ENCODE results near the gene SH3BP4.

Gene SH3BP4

GRCh38 chr2:234985608-234986245, 33.9 kb downstream of the SH3BP4 start:
- DNase-seq (ENCODE audit: low read depth): no peak

- DNase-seq (ENCODE audit: low read depth): no peak
Measured at GRCh38 chr2:234986390-234986789, 34.6 kb downstream of the SH3BP4 start.

GRCh38 chr2:234986876-234987720, 35.3 kb downstream of the SH3BP4 start:
- no peak for DNase-seq (ENCODE audit: low read depth)

- DNase-seq (ENCODE audit: low read depth): no peak
Measured at GRCh38 chr2:234987754-234988153, 35.9 kb downstream of the SH3BP4 start.

- no peak for DNase-seq (ENCODE audit: low read depth)
Measured at GRCh38 chr2:234988491-234988890, 36.7 kb downstream of the SH3BP4 start.

GRCh38 chr2:234989183-234989701, 37.4 kb downstream of the SH3BP4 start:
- no peak for DNase-seq (ENCODE audit: low read depth)

- DNase-seq (ENCODE audit: low read depth): no peak
Measured at GRCh38 chr2:234990300-234990699, 38.5 kb downstream of the SH3BP4 start.

- no peak for DNase-seq (ENCODE audit: low read depth)
Measured at GRCh38 chr2:234991290-234991689, 39.5 kb downstream of the SH3BP4 start.

- no peak for DNase-seq (ENCODE audit: low read depth)
Measured at GRCh38 chr2:234991793-234992192, 40.0 kb downstream of the SH3BP4 start.

GRCh38 chr2:234992196-234992595, 40.4 kb downstream of the SH3BP4 start:
- no peak for DNase-seq (ENCODE audit: low read depth)

- no peak for DNase-seq (ENCODE audit: low read depth)
Measured at GRCh38 chr2:234992624-234993349, 41.0 kb downstream of the SH3BP4 start.

- DNase-seq (ENCODE audit: low read depth): no peak
Measured at GRCh38 chr2:234993541-234993981, 41.7 kb downstream of the SH3BP4 start.

GRCh38 chr2:234994438-234995321, 42.9 kb downstream of the SH3BP4 start:
- no peak for DNase-seq (ENCODE audit: low read depth)

- DNase-seq (ENCODE audit: low read depth): no peak
Measured at GRCh38 chr2:234995332-234996068, 43.7 kb downstream of the SH3BP4 start.

- no peak for DNase-seq (ENCODE audit: low read depth)
Measured at GRCh38 chr2:234996069-234996940, 44.5 kb downstream of the SH3BP4 start.

GRCh38 chr2:234996941-234997270, 45.1 kb downstream of the SH3BP4 start:
- DNase-seq (ENCODE audit: low read depth): no peak

- no peak for DNase-seq (ENCODE audit: low read depth)
Measured at GRCh38 chr2:234997389-234997788, 45.6 kb downstream of the SH3BP4 start.

GRCh38 chr2:234998404-234999211, 46.8 kb downstream of the SH3BP4 start:
- no peak for DNase-seq (ENCODE audit: low read depth)

Measured in activated T-cell treated with anti-CD3 and anti-CD28 coated beads for 1 hour (primary cell).